GM10266 (cell line): ENCODE results near the gene VGLL3.

ENCODE experiments used
- DNase-seq: peaks from one replicate; pipeline ENCODE4 v3.0.0; 2012; ENCODE audit errors: extremely low spot score
- CTCF ChIP-seq: IDR thresholded peaks from 2 replicates; pipeline ENCODE4 v1.5.1; 2012; ENCODE audit warnings: mild to moderate bottlenecking, low read depth; ENCODE audit not compliant: control insufficient read depth, insufficient read depth; ENCODE audit errors: missing control alignments

Gene VGLL3

GRCh38 chr3:86989006-86989405, 1.9 kb downstream of the VGLL3 start:
- no peak for DNase-seq
- no peak for TF ChIP-seq CTCF

GRCh38 chr3:86988235-86988634, 2.7 kb downstream of the VGLL3 start:
- no peak for TF ChIP-seq CTCF
- no peak for DNase-seq

- TF ChIP-seq CTCF = no peak
- DNase-seq = no peak
Observed at GRCh38 chr3:86987421-86987715, 3.6 kb downstream of the VGLL3 start.

- no peak for TF ChIP-seq CTCF
- no peak for DNase-seq
Observed at GRCh38 chr3:86986671-86987420, 4.1 kb downstream of the VGLL3 start.

GRCh38 chr3:86985181-86985826, 5.6 kb downstream of the VGLL3 start:
- no peak for DNase-seq
- no peak for TF ChIP-seq CTCF

GRCh38 chr3:86984271-86984670, 6.7 kb downstream of the VGLL3 start:
- no peak for DNase-seq
- no peak for TF ChIP-seq CTCF

GRCh38 chr3:86982883-86983282, 8.1 kb downstream of the VGLL3 start:
- DNase-seq = no peak
- no peak for TF ChIP-seq CTCF
